HG02610 (cell line): Measurements from ENCODE around the gene STOML3.

Experiments
- ATAC-seq: cut with Tn5 transposase; IDR thresholded peaks from one replicate; pipeline ENCODE4 v1.9.1; 2021; ENCODE audit warnings: mild to moderate bottlenecking, moderate library complexity; ENCODE audit not compliant: unreplicated experiment

The STOML3 gene

GRCh38 chr13:38922170-38922569 lies 68.5 kb downstream of the STOML3 start:
- ATAC-seq: no peak

GRCh38 chr13:38921081-38921480 lies 69.5 kb downstream of the STOML3 start:
- no peak for ATAC-seq
